ENCODE measurements around the gene GPR6. TPM values are rescaled to one million over a fixed set of nuclear protein-coding genes. Genes with fewer than 3 reads are reported as not detected.

Gene GPR6
- total RNA-seq, 1 donor from 2014 or later, result not detected

DNA sequence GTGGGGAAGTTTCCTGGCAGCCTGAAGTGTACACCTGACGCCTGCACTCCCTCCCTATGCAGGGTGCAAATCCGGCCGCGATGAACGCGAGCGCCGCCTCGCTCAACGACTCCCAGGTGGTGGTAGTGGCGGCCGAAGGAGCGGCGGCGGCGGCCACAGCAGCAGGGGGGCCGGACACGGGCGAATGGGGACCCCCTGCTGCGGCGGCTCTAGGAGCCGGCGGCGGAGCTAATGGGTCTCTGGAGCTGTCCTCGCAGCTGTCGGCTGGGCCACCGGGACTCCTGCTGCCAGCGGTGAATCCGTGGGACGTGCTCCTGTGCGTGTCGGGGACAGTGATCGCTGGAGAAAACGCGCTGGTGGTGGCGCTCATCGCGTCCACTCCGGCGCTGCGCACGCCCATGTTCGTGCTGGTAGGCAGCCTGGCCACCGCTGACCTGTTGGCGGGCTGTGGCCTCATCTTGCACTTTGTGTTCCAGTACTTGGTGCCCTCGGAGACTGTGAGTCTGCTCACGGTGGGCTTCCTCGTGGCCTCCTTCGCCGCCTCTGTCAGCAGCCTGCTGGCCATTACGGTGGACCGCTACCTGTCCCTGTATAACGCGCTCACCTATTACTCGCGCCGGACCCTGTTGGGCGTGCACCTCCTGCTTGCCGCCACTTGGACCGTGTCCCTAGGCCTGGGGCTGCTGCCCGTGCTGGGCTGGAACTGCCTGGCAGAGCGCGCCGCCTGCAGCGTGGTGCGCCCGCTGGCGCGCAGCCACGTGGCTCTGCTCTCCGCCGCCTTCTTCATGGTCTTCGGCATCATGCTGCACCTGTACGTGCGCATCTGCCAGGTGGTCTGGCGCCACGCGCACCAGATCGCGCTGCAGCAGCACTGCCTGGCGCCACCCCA is 1.2 kb downstream of the GPR6 start:
- no peak overlapping the region for H3K27ac Mint-ChIP-seq (ENCODE audit: unreplicated experiment)
- no peak for DNase-seq (ENCODE audit: low read depth, low spot score)
- no peaks in the 10 kb centered on the region for H3K9me3 Mint-ChIP-seq
- H3K4me1 Mint-ChIP-seq, result peaks cover 10% of the 10 kb centered on the region
- no peak for TF ChIP-seq CTCF (conservative IDR thresholded peaks at IDR 0.05)
- H3K4me3 Mint-ChIP-seq, result no peak overlapping the region
- H3K27me3 Mint-ChIP-seq (ENCODE audit: low read depth), result peaks cover 99% of the 10 kb centered on the region
- no peaks in the 10 kb centered on the region for H3K36me3 Mint-ChIP-seq (ENCODE audit: low read depth)

DNA sequence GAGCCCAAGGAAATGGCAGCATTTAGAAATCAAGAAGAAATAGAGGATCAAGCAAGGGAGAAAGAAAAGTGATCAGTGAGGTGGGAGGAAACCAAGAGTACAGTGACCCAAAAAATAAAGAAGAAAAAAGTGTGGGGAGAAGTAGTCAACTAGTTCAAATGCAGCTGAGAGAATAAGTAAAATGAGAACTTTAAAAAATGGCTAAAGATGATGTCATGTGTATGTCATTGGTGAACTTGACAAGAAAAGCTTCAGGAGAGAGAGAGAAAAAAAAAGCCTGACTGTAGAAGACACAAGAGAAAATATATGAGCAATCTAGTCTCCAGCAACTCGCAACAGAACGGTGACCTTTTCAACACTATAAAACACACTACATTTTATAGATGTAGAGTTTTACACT is 6.3 kb downstream of the GPR6 start:
- Mint-ChIP-seq H3K27me3 (ENCODE audit: low read depth) (peaks cover 56% of the 10 kb centered on the region), H3K4me1 (no peaks in the 10 kb centered on the region), H3K9me3 (no peaks in the 10 kb centered on the region), H3K27ac (ENCODE audit: unreplicated experiment) (no peak overlapping the region), H3K4me3 (no peak overlapping the region), H3K36me3 (ENCODE audit: low read depth) (no peaks in the 10 kb centered on the region)
- TF ChIP-seq CTCF (conservative IDR thresholded peaks at IDR 0.05), result no peak
- DNase-seq (ENCODE audit: low read depth, low spot score), result no peak

DNA sequence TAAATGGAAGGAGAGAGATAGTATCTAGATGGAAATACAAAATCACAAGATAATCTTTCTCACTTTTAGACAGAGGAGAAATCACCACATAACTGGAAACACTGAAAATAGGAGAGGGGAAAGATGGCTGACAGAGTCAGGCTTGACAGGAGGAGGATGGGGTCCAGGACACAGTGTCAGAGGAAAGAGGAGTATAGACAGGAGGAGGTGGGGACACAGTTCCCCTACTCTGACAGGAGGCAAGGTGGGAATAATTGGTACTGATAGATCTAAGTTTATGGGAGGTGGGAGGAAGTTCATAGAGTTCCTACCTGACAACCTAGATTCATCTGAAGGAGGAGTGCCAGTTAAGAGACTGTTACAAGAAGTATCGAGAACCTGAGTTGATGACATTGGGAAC is 9.1 kb downstream of the GPR6 start:
- Mint-ChIP-seq H3K9me3 (no peaks in the 10 kb centered on the region), H3K4me3 (no peak overlapping the region), H3K27me3 (ENCODE audit: low read depth) (peaks cover 37% of the 10 kb centered on the region), H3K36me3 (ENCODE audit: low read depth) (no peaks in the 10 kb centered on the region), H3K4me1 (no peaks in the 10 kb centered on the region), H3K27ac (ENCODE audit: unreplicated experiment) (no peak overlapping the region)
- TF ChIP-seq CTCF (conservative IDR thresholded peaks at IDR 0.05), result no peak
- DNase-seq (ENCODE audit: low read depth, low spot score), result no peak

DNA sequence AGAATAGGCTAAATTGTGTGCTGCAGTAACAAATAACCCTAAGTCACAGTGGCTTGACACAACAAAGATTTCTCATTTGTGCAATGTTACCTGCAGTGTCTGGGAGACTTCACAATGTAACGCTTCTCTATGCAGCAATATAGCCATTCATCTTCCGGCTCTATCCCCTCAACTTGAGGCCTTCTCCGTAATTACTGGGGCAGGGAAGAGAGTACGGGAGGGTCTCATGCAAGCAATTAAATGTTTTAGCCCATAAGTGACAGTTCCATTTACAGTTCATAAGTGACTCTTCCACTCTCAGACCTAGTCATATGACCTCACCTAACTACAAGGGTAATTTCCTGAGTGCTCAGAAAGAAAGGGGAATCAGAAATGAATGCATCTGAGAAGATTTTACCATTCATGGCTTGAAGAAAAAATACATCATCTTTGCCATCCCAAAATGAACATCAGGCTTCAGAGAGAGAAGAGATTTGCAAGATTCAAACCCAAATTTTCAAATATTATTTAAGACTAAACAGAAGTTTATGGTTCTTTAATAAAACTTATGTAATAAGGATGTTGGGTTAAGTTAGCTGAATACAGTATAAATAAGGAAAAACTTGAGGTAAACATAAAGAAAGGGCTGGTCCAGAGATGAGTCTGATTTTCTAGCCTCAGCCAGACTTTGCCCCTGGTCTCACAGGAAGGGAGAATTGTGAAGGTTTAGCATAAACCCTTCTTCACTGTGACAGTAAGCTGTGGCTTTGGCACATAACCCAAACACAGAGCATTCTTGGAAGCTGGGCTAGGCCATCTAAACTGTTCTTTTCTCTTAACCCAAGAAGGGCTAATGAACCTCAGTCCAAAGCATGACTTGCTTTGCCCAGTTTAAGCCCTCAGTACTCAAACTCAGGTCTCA is 13.3 kb downstream of the GPR6 start:
- no peaks in the 10 kb centered on the region for H3K4me1 Mint-ChIP-seq
- no peaks in the 10 kb centered on the region for H3K36me3 Mint-ChIP-seq (ENCODE audit: low read depth)
- no peak for DNase-seq (ENCODE audit: low read depth, low spot score)
- H3K27me3 Mint-ChIP-seq (ENCODE audit: low read depth), result peaks cover 36% of the 10 kb centered on the region
- H3K27ac Mint-ChIP-seq (ENCODE audit: unreplicated experiment), result no peak overlapping the region
- no peak overlapping the region for H3K4me3 Mint-ChIP-seq
- H3K9me3 Mint-ChIP-seq, result no peaks in the 10 kb centered on the region
- no peak for TF ChIP-seq CTCF (conservative IDR thresholded peaks at IDR 0.05)

DNA sequence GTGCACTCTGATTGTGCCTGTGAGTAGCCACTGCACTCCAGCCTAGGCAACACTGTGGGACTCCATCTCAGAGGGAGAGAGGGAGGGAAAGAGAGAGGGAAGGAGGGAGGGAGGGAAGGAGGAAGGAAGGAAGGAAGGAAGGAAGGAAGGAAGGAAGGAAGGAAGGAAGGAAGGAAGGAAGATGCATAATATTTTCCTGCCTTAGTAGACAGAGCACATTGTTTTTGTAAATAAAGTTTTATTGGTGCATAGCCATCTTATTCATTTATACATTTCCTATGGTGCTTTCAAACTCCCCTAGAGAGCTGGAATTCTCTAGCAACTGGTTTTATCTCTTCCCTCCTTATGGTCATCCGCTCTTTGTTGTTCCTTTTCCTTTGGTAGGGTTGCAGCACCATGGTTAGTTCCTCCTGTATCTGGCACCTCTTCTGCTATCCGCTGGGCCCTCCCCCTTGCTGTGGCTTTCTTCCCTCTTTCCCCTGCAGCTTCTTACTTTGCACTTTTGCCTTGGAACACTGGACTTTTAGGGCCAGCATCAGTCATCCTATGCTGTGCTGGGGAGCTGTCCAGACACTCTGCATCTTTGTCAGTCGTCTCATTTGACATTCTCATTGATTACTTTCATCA is 20.2 kb downstream of the GPR6 start:
- Mint-ChIP-seq H3K27me3 (ENCODE audit: low read depth) (peaks cover 54% of the 10 kb centered on the region), H3K4me3 (no peak overlapping the region), H3K4me1 (no peaks in the 10 kb centered on the region), H3K27ac (ENCODE audit: unreplicated experiment) (no peak overlapping the region), H3K9me3 (peaks cover 7% of the 10 kb centered on the region), H3K36me3 (ENCODE audit: low read depth) (no peaks in the 10 kb centered on the region)
- TF ChIP-seq CTCF (conservative IDR thresholded peaks at IDR 0.05), result no peak
- no peak for DNase-seq (ENCODE audit: low read depth, low spot score)
